OCI-LY7 (cell line): ENCODE measurements around the gene SPAG16. TPM values are rescaled to one million over a fixed set of nuclear protein-coding genes. Genes with fewer than 3 reads are reported as not detected.

Source experiments
- BruUV-seq: library from RNA; stranded (reverse); fragments of 400-500 nt; replicated peaks from 2 replicates; lab custom pipeline; 2021; lab: Mats Ljungman, UMichigan
- CTCF ChIA-PET: fragments of 300-600 bp; sonication (Branson Sonifier 250); formaldehyde crosslinking; loops from one replicate; lab custom pipeline; 2022; ENCODE audit warnings: antibody characterized with exemption; ENCODE audit not compliant: unreplicated experiment; lab: Charles Lee
- POLR2A ChIA-PET: fragments of 300-600 bp; sonication (Branson Sonifier 250); formaldehyde crosslinking; loops from one replicate; lab custom pipeline; 2022; ENCODE audit warnings: antibody characterized with exemption; lab: Charles Lee
- DNase-seq: peaks from one replicate; pipeline ENCODE4 v3.0.0-alpha.2; 2015; ENCODE audit warnings: low spot score
- H2AFZ ChIP-seq: fragments of 200-600 bp; sonication (generic), shearing (Covaris generic); 2 replicates; pipeline ENCODE4 v1.6.1; 2014; ENCODE audit warnings: mild to moderate bottlenecking, antibody characterized with exemption, low read length, moderate library complexity
- H3K27ac ChIP-seq: fragments of 200-600 bp; sonication (generic); 2 replicates; pipeline ENCODE4 v1.5.1; 2014; ENCODE audit warnings: mixed run types, low read depth, mild to moderate bottlenecking, moderate library complexity, low read length, inconsistent platforms; ENCODE audit not compliant: poor library complexity, severe bottlenecking
- H3K36me3 ChIP-seq: fragments of 200-600 bp; sonication (generic); 2 replicates; pipeline ENCODE4 v1.6.1; 2014; ENCODE audit warnings: mild to moderate bottlenecking, antibody characterized with exemption, low read length, moderate library complexity, mixed read lengths; ENCODE audit not compliant: insufficient read depth
- H3K4me1 ChIP-seq: fragments of 200-600 bp; sonication (generic); 2 replicates; pipeline ENCODE4 v1.5.1; 2014; ENCODE audit warnings: mild to moderate bottlenecking, low read length; ENCODE audit not compliant: insufficient read depth, poor library complexity, severe bottlenecking
- H3K4me2 ChIP-seq: fragments of 200-600 bp; sonication (generic); 2 replicates; pipeline ENCODE4 v1.6.1; 2014; ENCODE audit warnings: mild to moderate bottlenecking, low read length
- H3K4me3 ChIP-seq: fragments of 200-600 bp; sonication (generic); 2 replicates; pipeline ENCODE4 v1.5.1; 2014; ENCODE audit warnings: mild to moderate bottlenecking, low read depth, low read length; ENCODE audit not compliant: poor library complexity, severe bottlenecking
- H3K79me2 ChIP-seq: fragments of 200-600 bp; sonication (generic); 2 replicates; pipeline ENCODE4 v1.6.1; 2016; ENCODE audit warnings: low read depth, mild to moderate bottlenecking, low read length, moderate library complexity, mixed read lengths; ENCODE audit not compliant: insufficient read depth
- H3K9me2 ChIP-seq: fragments of 200-600 bp; sonication (generic); 2 replicates; pipeline ENCODE4 v1.6.1; 2016; ENCODE audit warnings: mild to moderate bottlenecking, low read length, mixed read lengths; ENCODE audit not compliant: insufficient read depth
- H3K9me3 ChIP-seq: fragments of 200-600 bp; sonication (generic); 2 replicates; pipeline ENCODE4 v1.6.1; 2014; ENCODE audit warnings: mild to moderate bottlenecking, mixed run types, low read length, mixed read lengths
- H4K20me1 ChIP-seq: fragments of 200-600 bp; sonication (generic); 2 replicates; pipeline ENCODE4 v1.6.1; 2014; ENCODE audit warnings: mild to moderate bottlenecking, antibody characterized with exemption, low read length, moderate library complexity, mixed read lengths; ENCODE audit not compliant: insufficient read depth
- EZH2phosphoT487 ChIP-seq: fragments of 200-600 bp; sonication (generic); IDR thresholded peaks from 2 replicates; pipeline ENCODE4 v1.6.1; 2018; ENCODE audit warnings: low read depth, borderline replicate concordance, mild to moderate bottlenecking, mixed run types, antibody characterized with exemption, low read length, moderate library complexity, mixed read lengths
- intact Hi-C: fragments of 100-400 bp; cut with micrococcal nuclease; formaldehyde crosslinking; loops from one replicate; pipeline ENCODE4 v1.10.0; 2022; ENCODE audit not compliant: unreplicated experiment
- total RNA-seq, 2 experiments: library from RNA; depleted of rRNA in 1 of 2; stranded (reverse); fragments of >200 nt in 1 of 2; shearing (Covaris generic) in 1 of 2; gene quantifications; 2 replicates each; pipeline ENCODE4 v1.2.3, GENCODE V29; 2014 to 2022
- TF ChIP-seq, protein P1 (sequence below): fragments of 200-600 bp; sonication (generic); conservative IDR thresholded peaks from 2 replicates; pipeline ENCODE4 v1.5.1; 2014; ENCODE audit warnings: mild to moderate bottlenecking, antibody characterized with exemption, low read length, moderate library complexity, mixed read lengths

SPAG16 gene
- total RNA-seq, 2 experiments from 2014 or later: 22.1 to 24.2 TPM

- Histone ChIP-seq H3K4me3 (no peak overlapping the region), H3K79me2 (no peaks in the 10 kb centered on the region), H2AFZ (no peak overlapping the region), H3K4me2 (no peak overlapping the region), H3K27ac (no peak overlapping the region), H3K9me2 (no peaks in the 10 kb centered on the region), H3K4me1 (no peaks in the 10 kb centered on the region), H4K20me1 (no peaks in the 10 kb centered on the region), H3K9me3 (no peaks in the 10 kb centered on the region), H3K36me3 (no peaks in the 10 kb centered on the region)
- CTCF ChIA-PET: no interaction called here
- no peak for TF ChIP-seq EZH2phosphoT487
- TF ChIP-seq, protein P1, sequence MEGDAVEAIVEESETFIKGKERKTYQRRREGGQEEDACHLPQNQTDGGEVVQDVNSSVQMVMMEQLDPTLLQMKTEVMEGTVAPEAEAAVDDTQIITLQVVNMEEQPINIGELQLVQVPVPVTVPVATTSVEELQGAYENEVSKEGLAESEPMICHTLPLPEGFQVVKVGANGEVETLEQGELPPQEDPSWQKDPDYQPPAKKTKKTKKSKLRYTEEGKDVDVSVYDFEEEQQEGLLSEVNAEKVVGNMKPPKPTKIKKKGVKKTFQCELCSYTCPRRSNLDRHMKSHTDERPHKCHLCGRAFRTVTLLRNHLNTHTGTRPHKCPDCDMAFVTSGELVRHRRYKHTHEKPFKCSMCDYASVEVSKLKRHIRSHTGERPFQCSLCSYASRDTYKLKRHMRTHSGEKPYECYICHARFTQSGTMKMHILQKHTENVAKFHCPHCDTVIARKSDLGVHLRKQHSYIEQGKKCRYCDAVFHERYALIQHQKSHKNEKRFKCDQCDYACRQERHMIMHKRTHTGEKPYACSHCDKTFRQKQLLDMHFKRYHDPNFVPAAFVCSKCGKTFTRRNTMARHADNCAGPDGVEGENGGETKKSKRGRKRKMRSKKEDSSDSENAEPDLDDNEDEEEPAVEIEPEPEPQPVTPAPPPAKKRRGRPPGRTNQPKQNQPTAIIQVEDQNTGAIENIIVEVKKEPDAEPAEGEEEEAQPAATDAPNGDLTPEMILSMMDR: no peak
- intact Hi-C loops: no loop called here
- POLR2A ChIA-PET: interaction anchor here (1.0 kb wide), 1 partner anchor 9 kb away, joined by 4 read pairs; no protein-coding TSS in a partner anchor
- no peak for DNase-seq
- no TSS peak for BruUV-seq
These were observed 960.6 kb downstream of the SPAG16 start for GRCh38 chr2:214244847-214245246.

DNA sequence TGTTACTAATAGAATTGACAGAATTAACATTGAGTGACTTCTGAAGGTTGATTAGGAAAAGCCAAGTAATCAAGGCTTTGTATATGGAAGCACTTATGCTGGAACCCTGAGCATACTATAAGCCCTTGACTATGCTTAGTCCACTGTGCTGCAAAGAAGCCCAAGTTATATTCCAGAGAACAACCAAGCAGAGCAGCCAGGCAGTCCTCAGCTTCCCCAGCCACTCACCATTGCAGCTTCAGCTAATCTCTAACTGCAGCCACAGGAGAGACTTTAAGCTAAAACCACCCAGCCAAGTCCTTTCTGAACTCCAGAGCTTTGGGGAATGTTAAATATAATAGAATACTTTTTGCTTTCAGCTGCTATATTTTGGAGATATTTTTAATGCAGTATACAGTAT, 962.2 kb downstream of the SPAG16 start:
- POLR2A ChIA-PET: no interaction called here
- BruUV-seq: no TSS peak
- no peaks in the 10 kb centered on the region for H3K9me3 ChIP-seq

GRCh38 chr2:214247531-214247930, 963.3 kb downstream of the SPAG16 start:
- no TSS peak for BruUV-seq
- no peaks in the 10 kb centered on the region for H3K36me3 ChIP-seq
- TF ChIP-seq, protein P1: no peak
- no peak for TF ChIP-seq EZH2phosphoT487
- no peaks in the 10 kb centered on the region for H3K4me1 ChIP-seq
- POLR2A ChIA-PET: no interaction called here
- H4K20me1 ChIP-seq: no peaks in the 10 kb centered on the region
- H3K27ac ChIP-seq: no peak overlapping the region
- no peak for DNase-seq
- H3K9me3 ChIP-seq: no peaks in the 10 kb centered on the region
- H2AFZ ChIP-seq: no peak overlapping the region
- CTCF ChIA-PET: no interaction called here
- H3K4me2 ChIP-seq: no peak overlapping the region
- no peaks in the 10 kb centered on the region for H3K79me2 ChIP-seq
- intact Hi-C loops: no loop called here
- no peak overlapping the region for H3K4me3 ChIP-seq
- H3K9me2 ChIP-seq: no peaks in the 10 kb centered on the region

More for the DNA sequence above, 962.2 kb downstream of the SPAG16 start:
- H3K27ac ChIP-seq: no peak overlapping the region
- H4K20me1 ChIP-seq: no peaks in the 10 kb centered on the region
- no peaks in the 10 kb centered on the region for H3K4me1 ChIP-seq
- H3K4me3 ChIP-seq: no peak overlapping the region
- CTCF ChIA-PET: no interaction called here
- H3K36me3 ChIP-seq: no peaks in the 10 kb centered on the region
- intact Hi-C loops: no loop called here
- no peaks in the 10 kb centered on the region for H3K9me2 ChIP-seq
- DNase-seq: no peak
- no peaks in the 10 kb centered on the region for H3K79me2 ChIP-seq
- TF ChIP-seq, protein P1: no peak
- no peak for TF ChIP-seq EZH2phosphoT487
- no peak overlapping the region for H2AFZ ChIP-seq
- no peak overlapping the region for H3K4me2 ChIP-seq
